LoVo (cell line): ENCODE results near the gene TGFA.
A peak's percentile ranks its signal among the peaks of the same experiment; 100 is the strongest.

Experiments used
- DNase-seq: peaks from one replicate; pipeline ENCODE4 v3.0.0-alpha.2; 2016; ENCODE audit warnings: low spot score

Gene TGFA

GRCh38 chr2:70418514-70418913 is 135.1 kb downstream of the TGFA start:
- DNase-seq: no peak

- DNase-seq: no peak
These were observed 136.6 kb downstream of the TGFA start for GRCh38 chr2:70417011-70417410.

GRCh38 chr2:70412294-70413070 is 141.1 kb downstream of the TGFA start:
- DNase-seq: no peak

GRCh38 chr2:70411483-70412125 is 142.0 kb downstream of the TGFA start:
- no peak for DNase-seq

GRCh38 chr2:70403267-70404053 is 150.2 kb downstream of the TGFA start:
- peak; percentile 32 for DNase-seq

- DNase-seq: no peak
These were observed 153.1 kb downstream of the TGFA start for GRCh38 chr2:70400539-70400938.

- DNase-seq: no peak
These were observed 154.6 kb downstream of the TGFA start for GRCh38 chr2:70399046-70399445.
